HG03460 (cell line): ENCODE results near the gene PRKCH.
"Not testable (repeated sequence)": the region's sequence is repeated elsewhere in the genome, so short reads cannot be mapped to it uniquely, and the experiment has no call there.

Source experiments
- ATAC-seq: cut with Tn5 transposase; IDR thresholded peaks from one replicate; pipeline ENCODE4 v1.9.1; 2021; ENCODE audit not compliant: unreplicated experiment

Gene PRKCH

DNA sequence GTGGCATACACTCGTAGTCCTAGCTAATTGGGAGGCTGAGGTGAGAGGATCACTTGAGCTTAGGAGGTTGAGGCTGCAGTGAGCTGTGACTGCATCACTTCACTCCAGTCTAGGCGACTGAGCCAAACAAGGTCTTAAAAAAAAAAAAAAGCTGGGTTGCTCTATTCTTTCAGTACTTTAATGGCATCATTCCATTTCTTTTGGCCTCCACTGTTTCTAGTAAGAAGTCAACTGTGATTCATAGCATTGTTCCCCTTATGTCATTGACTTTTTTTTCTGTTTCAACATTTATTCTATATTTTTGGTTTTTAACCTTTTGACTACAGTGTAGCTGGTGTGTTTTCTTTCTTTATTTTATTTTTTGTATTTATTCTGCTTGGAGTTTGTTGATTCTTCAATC lies 16.7 kb upstream of the PRKCH start:
- no peak for ATAC-seq

DNA sequence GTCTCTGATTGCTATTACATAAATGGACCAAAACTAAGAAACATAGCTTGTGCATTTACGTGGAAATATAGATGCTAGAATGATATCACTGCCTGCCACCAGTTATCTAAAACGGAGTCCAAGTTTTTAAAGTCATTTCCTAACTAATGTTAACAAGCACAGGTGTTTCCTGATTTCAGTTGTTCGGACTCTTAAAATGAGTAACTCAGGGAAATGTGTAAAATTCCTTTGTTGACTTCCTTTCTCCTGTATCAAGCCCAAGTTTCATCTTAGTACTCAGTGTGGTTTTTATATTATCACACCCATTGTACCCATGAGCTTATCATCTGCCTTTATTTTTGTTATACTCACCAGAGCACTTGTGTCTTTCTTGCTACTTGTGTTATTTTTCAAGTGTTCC lies 13.2 kb upstream of the PRKCH start:
- no peak for ATAC-seq

GRCh38 chr14:61308701-61309100 lies 12.7 kb upstream of the PRKCH start:
- ATAC-seq: not testable (repeated sequence)

DNA sequence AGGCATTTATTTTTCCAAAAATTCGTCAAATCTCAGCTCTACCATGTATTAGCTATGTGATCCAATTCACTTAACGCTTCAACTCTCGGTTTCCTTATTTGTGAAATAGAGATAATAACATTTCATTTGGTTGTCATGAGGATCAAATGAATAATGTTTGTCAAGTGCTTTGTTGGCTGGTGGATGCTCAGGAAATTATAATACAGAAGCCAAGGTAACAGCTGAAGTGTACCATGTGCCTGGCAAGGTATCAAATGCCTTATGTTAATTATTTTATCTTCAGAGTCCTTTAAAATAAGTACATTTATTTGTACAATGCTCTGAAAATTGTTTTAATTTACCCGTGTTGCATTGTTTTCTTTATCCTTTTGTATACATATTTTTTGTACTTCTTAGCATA lies 6.1 kb upstream of the PRKCH start:
- no peak for ATAC-seq

DNA sequence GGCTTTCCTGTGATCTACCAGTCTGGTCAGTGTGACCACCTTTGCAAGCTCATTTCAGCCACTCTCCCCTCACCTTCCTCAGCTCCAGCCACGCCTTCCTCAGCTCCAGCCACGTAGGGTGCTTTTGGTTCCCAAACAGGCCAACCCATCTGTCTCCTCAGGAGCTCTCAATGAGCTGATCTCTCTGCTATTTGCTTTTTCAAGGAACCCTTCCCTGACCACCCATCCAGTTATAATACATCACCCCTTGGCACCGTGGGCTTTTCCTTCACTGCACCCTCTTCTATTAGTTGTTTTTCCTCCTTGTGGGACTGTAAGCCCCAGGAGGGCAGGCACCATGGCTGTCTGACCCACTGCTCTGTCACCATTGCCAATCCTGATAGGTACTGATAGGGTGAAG lies 2.3 kb upstream of the PRKCH start:
- ATAC-seq: no peak

DNA sequence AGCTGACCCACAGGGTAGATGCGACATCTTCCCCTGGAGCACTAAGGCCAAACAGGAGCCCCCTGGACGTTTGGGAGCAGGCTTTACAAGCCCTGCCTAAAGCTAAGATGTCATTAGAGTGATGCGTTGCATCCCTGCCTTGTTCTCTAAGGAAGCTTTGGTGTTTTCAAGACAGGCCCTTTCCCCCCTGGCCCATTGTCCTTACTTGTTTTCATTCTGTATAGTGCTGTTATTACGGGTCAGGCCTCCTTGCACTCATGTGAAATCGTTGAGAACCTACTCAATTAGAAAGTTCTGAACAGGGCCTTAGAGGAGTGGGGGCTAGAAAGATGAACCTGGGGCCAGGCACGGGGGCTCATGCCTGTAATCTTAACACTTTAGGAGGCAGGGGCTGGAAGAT lies 1.7 kb upstream of the PRKCH start:
- no peak for ATAC-seq

- ATAC-seq: not testable (repeated sequence)
Observed at GRCh38 chr14:61320170-61320569, 1.2 kb upstream of the PRKCH start.

- no peak for ATAC-seq
Observed at GRCh38 chr14:61320806-61321384, 484 bp upstream of the PRKCH start.

DNA sequence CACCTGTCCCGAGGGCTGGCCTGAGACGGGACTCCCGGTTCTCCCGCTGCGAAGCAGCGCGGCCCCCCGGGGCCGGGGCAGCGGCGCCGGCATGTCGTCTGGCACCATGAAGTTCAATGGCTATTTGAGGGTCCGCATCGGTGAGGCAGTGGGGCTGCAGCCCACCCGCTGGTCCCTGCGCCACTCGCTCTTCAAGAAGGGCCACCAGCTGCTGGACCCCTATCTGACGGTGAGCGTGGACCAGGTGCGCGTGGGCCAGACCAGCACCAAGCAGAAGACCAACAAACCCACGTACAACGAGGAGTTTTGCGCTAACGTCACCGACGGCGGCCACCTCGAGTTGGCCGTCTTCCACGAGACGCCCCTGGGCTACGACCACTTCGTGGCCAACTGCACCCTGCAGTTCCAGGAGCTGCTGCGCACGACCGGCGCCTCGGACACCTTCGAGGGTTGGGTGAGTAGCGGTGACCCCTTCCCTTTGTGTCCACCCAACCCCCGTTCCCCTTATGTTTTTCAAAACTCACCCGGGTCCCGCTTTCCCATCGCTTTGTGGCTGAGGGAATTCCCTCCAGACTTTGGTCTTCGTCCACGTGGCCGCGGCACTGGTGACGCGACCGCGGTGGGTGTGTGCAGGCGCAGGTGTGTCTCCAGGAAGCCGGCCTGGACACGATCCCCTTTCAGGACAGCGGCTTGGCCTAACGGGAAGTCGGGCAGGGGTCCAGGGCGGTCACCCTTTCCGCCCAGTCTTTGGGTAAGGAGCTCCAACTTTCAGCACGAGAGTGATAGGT lies 826 bp downstream of the PRKCH start:
- ATAC-seq: peak; percentile 8

- ATAC-seq: no peak
Observed at GRCh38 chr14:61322799-61323290, 1.5 kb downstream of the PRKCH start.

DNA sequence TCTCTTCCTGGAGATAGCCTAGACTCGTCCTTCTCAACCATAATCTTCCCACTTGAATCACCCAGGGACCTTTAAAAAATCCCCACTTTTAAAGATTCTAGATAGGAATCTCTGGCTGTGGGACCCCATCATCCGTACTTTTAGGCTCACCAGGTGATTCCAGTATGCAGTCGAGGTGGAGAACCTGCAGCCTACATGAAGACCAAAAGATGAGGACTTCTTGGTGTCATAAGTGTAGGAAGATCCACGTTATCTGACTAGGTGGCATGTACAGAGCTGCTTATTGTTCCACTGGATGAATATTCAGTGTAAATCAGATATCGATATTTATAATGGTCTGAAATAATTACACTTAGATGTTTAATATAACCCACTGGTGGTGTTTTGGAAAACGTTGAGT lies 2.6 kb downstream of the PRKCH start:
- ATAC-seq: no peak

GRCh38 chr14:61325166-61325565 lies 3.8 kb downstream of the PRKCH start:
- ATAC-seq: no peak

DNA sequence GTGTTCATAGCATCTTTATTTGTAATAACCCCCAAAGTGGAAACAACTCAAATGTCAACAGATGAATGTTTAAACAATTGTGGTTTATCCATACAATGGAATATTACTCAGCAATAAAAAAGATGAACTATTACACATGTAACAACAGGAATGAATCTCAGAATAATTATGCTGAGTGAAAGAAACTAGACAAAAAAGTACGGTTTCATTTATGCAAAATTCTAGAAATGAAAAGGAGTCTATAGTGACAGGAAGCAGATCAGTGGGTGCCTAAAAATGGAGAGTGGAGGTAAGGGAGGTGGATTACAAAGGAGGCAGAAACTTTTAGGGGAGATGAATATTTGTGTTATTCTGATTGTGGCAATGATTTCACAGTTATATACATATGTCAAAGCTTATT lies 4.8 kb downstream of the PRKCH start:
- ATAC-seq: no peak

- ATAC-seq: no peak
Observed at GRCh38 chr14:61326847-61327246, 5.5 kb downstream of the PRKCH start.

DNA sequence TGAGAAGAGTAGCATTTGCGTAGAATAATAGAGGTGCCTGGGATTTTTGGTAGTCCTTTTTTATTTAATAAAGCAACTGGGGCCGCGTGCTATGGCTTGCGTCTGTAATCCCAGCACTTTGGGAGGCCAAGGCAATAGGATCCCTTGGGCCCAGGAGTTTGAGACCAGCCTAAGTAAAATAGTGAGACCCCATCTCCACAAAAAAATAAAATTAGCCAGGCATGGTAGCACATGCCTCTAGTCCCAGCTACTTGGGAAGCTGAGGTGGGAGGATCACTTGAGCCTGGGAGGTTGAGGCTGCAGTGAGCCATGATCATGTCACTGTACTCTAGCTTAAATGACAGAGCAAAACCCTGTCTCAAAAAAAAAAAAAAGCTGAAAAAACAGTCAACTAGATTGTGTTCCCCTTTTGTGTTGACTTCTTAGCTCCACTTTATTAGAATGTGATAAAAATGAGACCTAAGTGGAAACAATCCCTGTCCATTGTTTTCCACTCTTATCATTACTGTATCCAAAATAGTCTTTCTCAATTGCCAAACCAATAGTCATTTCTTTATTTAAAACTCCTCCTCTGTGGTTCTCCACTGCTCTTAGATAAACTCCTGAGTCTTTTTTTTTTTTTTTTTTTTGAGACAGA lies 7.4 kb downstream of the PRKCH start:
- no peak for ATAC-seq

DNA sequence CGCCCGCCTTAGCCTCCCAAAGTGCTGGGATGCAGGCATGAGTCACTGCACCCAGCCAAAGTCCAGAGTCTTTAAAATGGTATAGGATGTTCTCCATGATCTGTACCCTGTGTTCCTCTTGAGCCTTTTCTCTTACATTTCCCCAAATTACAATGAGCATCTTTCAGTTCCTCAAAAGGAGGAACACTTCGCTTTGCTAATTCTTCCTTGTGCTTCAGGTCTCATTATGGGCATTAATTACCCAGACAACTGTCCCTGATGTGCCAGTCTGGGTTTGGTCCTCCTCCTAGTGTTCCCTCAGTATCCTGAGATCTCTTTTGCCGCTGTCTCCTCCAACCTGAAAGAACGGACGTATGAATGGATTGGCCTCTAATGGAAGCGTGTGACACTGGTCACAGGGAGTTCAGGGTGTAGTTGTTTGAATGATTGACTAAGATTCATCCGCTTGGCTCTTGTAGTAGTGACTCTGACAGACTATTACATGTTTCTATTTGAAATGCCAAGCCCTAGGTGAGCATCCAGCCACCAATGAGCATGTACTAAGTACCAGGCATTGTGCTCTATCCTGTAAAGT lies 8.2 kb downstream of the PRKCH start:
- peak; percentile 56 for ATAC-seq

- ATAC-seq: no peak
Observed at GRCh38 chr14:61330511-61330910, 9.1 kb downstream of the PRKCH start.

GRCh38 chr14:61331992-61332657 lies 10.7 kb downstream of the PRKCH start:
- no peak for ATAC-seq

DNA sequence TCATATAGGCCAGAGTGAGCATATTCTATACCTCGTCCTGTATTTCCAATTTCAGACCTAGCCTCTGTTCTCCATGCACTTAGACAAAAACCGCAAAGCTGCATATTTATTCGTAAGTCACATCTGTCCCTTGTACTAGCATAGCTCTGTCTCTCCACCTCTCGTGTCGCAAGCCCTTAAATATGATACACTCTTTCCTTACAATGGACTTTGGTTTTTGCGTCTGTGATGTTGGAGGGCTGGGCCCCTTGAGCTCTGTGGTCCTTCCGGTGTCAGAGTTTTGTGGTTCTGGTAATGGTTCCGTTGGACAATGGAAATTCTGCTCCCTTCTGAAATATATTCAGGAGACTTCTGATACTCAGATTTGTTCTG lies 11.3 kb downstream of the PRKCH start:
- no peak for ATAC-seq

GRCh38 chr14:61333087-61333486 lies 11.7 kb downstream of the PRKCH start:
- ATAC-seq: no peak

- ATAC-seq: no peak
Observed at GRCh38 chr14:61334197-61334701, 12.9 kb downstream of the PRKCH start.
